HG03558 (cell line): ENCODE data around the gene NBDY.

Source experiments
- ATAC-seq: cut with Tn5 transposase; IDR thresholded peaks from one replicate; pipeline ENCODE4 v1.9.1; 2021; ENCODE audit warnings: moderate number of reproducible peaks; ENCODE audit not compliant: unreplicated experiment; ENCODE audit errors: extremely low read depth

The NBDY gene

DNA sequence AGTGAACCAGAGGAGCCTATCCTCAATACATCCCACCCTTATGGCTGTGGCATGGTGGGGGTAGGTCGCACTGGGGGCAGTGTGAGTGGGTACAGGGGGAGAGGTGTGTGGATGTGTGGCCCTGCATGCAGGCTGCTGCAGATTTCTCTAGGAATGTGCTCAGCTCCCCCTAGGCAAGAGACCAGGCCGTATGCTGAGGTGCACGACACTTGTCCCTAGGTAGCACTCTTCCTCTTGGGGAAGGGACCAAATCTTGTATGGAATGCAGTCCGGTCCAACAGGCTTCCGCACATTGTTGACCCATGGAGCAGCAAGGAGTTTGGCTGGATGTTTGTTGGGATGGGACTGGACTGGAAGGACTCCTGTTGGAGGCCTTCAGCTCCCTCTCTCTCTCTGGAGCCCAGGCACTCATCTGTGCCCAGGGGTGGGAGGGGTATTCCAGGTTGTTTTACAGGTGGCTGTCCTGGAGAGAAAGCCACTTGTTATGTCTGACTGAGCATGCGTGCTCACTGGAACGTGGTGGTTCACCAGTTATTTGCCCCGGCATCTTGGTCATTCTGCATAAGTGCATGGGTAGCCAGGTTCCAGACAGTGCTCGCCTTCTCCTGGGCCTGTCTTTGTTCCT lies 55.1 kb downstream of the NBDY start:
- no peak for ATAC-seq

DNA sequence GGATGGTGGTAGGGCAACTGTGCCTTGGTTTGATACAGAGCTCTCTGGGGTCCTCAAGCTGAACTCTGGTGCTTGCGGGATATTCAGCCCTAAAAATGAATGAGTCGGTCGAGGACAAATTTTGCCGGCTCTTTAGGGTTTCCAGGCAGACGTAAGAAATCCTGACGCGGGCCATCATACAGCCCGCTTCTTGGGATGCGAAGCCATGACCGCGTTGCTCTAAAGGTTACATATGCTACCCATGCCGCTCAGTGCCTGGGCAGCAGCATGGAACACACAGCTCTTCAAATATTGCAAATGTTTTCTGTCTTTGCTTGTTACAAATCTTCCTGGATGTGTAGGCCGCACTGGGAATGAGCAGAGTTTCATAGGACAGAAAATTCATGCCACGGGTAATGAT lies 55.6 kb downstream of the NBDY start:
- no peak for ATAC-seq

DNA sequence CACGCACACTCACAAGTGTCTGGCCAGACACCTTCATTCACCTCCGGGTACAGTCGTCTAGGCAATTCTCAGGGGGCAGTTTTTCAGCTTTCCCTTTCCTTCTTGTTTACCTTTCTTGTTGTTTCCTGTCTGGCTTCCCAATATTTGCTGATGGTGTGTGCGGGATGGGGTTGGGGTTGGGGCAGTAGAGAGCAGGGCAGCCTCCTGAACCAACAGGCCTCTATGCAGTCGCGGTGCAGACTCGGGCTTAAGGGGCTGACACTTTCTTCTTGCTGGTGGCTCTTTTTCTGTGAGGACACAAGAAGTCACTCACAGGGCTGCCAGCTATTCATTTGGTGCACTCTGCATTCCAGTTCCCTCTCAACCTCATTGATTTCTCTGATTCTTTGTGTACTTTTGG lies 56.4 kb downstream of the NBDY start:
- ATAC-seq = no peak

DNA sequence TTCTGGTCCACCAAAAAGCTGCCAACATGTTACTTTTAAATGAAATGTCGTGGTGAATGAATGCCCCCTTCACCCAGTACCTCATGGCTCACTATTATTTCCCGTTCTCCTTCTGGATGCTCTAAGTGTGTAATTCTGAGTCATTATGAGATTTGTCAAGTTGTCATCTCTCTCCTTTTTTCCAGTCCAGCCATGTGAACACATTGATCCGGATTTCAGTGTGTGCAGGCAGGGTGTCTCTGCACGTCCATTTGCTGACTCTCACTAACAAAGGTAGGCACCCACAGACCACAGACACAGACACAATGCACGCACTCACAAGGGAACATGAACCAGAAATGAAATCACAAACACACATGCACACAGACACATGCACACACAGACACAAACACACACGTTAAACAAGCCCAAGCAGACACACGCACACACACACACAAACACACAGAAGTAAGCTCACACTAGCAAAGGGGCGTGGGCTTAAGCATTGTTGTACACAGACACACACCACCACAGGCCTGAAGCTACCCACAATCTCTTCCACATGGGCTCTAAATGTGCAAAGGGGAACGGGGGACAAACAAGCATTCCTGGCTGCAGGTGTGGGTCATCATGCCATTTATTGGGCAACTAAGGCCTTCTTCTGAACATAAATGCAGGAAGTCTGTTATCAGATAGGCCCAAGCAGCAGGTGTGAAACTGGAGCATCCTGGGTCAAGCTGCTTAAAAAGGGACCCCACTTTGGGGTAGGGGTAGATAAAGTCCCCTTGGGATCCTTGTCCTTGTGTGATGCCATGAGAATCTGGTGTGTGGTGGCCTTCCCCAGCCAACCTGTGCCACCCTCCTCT lies 58.1 kb downstream of the NBDY start:
- no peak for ATAC-seq

DNA sequence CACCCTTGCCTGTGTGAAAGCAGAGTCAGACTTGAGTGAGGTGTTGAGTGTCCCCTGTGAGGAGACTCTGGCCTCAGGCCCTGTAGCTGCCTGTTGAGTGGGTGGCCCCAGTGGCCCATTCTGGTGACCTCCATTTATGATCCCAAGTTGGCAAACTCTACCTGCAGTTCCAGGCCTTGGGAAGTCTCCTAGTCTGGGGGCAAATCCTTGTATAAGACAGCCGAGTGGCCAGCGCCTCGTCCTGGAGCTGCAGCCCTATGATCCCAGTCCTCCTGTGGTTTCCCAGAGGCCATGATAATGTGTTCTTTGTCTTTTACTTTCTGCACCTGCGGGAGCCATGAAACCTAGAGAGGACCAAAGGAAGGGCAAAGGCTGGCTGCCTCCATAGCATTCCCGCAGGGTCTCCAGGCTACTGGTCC lies 58.7 kb downstream of the NBDY start:
- ATAC-seq = no peak

DNA sequence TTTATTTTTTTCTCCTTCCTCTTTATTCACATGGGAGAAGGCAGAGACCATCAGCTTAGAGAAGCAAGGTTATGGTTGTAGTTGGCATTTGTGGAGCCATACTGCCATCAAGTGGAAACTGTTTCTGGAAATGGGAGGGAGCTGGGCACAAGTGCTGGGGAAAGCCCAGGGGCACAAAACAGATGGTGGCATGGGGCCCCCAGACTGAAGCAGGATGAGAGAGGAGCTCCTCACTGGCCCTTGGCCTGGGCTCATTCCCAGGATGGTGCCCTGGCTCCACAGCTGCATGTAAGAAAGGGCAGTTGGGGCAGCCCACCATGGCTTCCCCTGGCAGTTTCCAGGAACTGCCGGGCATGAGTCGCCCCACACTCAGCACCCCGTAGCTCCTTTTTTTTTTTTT lies 59.2 kb downstream of the NBDY start:
- ATAC-seq = no peak

DNA sequence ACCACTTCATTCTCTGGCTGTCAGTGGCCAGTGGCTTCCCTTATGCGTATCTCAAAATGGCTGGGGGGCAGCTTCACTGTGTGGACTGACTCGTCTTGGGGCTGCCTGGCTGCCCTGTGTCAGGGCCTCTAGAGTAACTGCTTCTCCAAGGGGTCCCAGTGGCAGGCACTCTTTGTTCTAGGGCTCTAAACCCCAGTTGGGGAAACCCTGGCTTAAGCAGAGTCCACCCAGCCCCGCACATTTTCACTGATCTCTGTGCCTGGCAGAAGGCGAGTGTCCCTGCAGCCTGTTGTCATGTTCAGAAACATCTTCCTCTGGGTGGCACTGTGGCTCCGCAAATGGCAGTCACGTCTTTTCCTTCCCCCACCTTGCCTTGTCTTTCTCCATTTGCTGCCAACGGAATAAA lies 59.7 kb downstream of the NBDY start:
- ATAC-seq = no peak

DNA sequence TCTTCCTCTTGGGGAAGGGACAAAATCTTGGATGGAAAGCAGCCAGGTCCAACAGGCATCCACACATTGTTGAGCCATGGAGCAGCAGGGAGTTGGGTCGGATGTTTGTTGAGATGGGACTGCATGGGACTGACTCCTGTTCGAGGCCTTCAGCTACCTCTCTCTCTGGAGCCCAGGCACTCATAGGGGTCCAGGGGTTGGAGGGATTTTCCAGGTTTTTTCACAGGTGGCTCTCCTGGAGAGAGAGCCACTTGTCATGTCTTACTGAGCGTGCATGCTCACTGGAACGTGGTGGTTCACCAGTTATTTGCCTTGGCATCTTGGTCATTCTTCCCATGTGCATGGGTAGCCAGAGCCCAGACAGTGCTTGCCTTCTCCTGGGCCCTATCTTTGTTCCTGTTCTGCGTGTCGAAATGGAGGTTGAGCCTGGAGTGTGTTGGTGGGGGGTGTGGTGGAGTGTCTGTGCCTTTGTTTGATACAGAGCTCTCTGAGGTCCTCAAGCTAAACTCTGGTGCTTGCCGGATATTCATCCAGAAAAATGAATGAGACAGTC lies 60.6 kb downstream of the NBDY start:
- ATAC-seq = no peak

DNA sequence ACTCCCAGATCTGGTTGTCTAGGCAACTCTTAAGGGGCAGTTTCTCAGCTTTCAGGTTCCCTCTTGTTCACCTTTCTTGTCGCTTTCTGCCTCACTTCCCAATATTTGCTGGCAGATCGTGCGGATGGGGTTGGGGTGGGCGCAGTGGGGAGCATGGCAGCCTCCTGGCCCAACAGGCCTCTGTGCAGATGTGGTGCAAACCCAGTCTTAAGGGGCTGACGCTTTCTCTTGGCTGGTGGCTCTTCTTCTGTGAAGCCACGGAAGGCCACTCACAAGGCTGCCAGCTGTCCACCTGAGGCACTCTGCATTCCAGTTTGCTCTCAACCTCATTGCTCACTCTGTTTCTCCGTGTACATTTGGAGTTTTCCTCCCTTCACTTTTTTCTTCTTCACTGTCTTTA lies 61.7 kb downstream of the NBDY start:
- ATAC-seq = no peak

DNA sequence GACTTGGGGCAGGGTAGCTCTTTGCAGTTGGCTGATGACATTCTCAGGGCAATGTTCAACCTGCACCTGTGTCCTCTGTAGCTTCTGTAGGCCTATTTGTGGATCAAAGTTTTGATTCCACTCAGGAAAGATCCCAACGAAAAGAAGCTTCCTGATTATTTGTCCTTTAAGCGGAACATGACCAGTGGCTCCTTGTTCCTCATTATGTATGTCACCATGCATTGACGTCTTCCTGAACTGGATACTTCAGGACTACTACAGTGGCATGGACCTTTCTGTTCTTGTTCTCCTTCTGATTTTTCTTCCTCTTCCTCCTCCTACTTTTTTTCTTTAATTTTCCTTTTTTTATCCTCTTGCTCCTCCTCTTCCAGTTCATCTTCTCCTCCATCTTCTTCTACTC lies 62.4 kb downstream of the NBDY start:
- no peak for ATAC-seq

DNA sequence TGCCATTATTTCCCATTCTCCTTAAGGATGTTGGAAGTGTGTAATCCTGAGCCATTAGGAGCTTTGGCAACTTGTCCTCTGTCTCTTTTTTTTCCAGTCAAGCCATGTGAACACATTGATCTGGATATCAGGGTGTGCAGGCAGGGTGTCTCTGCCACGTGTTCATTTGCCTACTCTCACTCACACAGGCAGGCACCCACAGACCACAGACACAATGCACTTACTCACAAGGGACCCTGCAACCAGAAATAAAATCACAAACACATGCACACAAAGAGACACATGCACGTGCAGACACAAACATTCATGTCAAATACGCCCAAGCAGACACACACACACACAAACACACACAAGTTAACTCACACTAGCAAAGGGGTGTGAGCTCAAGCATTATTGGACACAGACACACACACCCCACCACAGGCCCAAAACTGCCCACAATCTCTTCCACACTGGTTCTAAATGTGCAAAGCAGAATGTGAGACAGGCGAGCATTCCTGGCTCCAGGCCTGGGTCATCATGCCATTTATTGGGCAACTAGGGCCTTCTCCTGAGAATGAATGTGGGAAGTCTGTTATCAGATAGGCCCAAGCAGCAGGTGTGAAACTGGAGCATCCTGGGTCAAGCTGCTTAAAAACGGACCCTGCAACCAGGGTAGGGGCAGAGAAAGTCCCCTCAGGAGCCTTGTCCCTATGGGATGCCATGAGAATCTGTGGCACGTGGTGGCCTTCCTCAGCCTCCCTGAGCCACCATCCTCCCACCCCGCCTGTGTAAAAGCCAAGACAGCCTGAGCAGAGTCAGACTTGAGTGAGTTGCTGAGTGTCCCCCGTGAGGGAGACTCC lies 63.4 kb downstream of the NBDY start:
- ATAC-seq = no peak

DNA sequence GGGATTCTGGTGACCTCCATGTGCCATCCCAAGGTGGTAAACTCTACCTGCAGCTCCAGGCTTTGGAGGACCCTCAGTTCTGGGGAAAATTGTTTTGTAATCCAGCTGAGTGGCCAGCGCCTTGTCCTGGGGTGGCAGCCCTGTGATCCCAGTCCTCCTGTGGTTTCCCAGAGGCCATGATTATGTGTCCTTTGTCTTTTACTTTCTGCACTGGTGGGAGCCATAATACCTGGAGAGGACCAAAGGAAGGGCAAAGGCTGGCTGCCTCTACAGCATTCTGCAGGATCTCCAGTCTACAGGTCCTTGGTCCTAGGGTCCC lies 64.0 kb downstream of the NBDY start:
- no peak for ATAC-seq

DNA sequence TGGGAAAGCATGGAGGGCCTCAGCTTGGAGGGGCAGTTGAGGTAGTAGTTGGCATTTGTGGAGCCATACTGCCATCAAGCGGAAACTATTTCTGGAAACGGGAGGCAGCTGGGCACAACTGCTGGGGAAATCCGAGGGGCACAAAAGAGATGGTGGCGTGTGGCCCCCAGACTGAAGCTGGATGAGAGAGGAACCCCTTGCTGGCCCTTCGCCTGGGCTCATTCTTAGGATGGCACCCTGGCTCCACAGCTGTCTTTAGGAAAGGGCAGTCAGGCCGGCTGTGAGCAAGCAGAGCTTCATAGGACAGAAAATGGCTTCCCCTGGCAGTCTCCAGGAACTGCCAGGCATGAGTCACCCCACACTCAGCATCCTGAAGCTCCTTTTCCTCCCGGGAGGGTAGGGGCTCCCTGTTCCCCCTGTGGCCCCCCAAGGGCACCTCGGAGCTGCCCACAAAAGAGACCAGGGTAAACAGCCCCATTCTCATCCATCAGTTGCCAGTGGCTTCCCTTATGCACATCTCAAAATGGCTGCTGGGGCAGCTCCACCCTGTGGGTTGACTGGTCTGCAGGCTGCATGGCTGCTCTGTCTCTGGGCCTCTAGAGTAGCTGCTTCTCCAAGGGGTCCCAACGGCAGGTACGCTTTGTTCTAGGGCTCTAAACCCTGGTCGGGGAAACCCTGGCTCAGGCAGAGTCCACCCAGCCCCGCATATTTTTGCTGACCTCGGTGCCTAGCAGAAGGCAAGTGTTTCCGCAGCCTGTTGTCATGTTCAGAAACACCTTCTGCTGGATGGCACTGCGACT lies 64.7 kb downstream of the NBDY start:
- no peak for ATAC-seq

DNA sequence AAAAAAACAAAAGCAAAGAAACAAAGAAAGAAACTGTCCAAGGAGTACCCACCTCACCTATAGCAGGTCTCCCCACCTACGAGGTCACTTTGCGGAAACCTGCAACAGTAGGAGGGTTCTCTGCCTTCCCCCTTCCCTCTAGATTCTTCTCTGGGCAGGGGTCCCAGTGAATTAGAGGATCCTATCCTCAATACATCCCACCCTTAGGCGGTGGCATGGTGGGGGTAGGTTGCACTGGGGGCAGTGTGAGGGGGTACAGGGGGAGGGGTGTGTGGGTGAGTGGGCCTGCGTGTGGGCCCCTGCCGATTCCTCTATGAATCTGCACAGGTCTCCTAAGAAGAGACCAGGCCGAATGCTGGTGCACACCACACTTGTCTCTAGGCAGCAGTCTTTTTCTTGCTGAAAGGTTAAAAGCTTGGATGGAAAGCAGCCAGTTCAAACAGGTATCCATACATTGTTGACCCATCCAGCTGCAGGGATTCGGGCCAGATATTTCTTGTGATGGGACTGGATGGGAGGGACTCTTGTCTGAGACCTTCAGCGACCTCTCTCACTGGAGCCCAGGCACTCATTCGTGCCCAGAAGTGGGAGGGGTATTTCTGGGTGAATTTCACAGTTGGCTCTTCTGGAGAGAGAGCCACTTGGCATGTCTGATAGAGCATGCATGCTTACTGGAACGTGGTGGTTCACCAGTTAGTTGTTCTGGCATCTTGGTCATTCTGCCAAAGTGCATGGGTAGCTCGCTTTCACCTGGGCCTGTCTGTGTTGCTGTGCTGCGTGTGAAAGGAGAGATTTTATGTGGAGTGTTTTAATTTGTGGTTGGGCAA lies 65.6 kb downstream of the NBDY start:
- no peak for ATAC-seq

DNA sequence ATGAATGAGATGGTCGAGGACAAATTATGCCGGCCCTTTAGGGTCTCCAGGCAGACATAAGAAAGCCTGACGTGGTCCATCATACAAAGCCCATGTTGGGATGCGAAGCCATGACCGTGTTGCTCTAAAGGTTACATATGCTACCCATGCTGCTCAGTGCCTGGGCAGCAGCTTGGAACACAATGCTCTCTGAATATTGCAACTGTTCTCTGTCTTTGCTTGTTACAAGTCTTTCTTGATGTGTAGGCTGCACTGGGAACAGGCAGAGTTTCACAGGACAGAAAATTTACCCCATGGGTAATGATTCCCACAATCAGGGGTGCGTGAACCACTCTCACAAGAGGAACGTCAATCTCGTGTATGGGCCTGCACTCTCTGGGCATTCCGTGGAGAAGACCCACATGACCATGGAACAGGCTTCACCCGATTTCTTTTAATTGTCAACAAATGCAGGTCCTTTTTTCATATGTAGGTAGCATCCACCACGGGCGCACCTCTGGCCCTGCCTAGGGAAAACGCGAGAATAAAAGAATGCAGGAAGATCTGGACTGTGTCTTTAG lies 66.3 kb downstream of the NBDY start:
- no peak for ATAC-seq

DNA sequence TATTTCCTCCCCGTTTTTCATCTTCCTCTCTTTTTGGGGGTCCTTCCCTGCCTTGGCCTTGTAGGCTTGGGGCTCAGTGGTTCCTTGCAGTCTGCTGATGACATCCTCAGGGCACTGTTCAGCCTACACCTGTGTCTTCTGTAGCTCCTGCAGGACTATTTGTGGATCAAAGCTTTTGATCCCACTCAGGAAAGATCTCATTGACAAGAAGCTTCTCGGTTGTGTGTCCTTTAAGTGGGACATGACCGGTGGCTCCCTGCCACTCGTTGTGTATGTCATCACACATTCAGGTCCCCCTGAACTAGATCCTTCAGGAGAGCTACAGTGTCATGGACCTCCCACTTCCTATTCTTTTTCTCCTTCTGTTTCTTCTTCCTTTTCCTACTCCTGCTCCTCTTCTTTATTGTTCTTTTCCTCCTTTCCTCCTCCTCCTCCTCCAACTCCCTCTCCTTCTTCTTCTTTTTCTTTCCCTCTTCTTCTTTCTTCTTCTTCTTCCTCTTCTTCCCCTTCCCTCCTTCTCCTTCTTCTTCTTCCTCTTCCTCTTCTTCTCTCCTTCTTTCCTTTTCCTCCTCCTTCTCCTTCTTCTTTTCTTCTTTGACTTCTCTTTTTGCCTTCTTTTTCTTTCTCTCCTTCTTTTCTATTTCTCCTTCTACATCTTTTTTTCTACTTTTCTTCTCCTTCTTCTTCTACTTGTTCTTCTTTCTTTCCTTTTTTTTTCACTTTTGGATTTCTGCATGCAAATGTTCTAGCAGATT lies 67.8 kb downstream of the NBDY start:
- ATAC-seq = no peak

DNA sequence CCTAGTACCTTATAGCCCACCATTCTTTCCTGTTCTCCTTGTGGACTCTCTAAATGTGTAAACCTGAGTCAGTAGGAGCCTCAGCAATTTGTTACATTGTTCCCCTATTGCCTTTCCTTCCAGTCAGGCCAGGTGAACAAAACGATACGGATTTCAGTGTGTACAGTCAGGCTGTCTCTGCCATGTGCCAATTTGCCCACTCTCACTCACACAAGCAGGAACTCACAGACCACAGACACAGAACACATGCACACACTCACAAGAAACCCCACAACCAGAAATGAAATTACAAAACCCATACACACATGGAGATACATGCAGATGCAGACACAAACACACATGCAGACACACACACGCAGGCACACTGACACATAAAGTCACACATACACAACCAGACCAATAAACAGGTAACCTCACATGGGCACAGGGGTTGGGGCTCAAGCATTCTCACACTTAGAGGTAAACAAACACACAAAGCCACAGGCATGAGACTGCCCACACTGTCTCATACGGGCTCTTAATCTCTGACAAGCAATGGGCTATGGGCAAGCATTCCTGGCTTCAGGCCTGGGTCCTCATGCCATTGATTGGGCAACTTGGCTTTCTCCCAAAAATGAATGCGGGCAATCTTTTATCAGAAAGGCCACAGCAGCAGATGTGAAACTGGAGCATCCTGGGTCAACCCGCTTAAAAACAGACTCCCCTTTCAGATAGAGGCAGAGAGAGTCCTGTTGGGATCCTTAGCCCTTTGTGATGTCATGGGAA lies 68.7 kb downstream of the NBDY start:
- no peak for ATAC-seq

DNA sequence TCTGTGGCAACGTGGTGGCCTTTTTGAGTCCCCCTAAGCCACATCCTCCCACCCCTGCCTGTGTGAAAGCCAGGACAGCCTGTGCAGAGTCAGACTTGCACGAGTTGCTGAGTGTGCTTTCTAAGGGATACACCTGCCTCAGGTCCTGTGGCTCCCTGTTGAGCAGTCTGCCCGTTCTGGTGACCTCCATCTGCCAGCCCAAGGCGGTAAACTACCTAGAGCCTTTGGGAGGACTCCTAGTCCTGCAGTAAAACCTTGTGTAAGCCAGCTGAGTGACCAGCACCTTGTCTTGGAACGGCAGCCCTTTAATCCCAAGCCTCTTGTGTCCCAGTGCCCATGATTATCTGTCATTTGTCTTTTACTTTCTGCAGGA lies 69.3 kb downstream of the NBDY start:
- ATAC-seq = no peak
